IgD-negative memory B cell (primary cell): ENCODE data around the gene KLF7. TPM values are rescaled to one million over a fixed set of nuclear protein-coding genes. Genes with fewer than 3 reads are reported as not detected.
"Not testable (repeated sequence)": the region's sequence is repeated elsewhere in the genome, so short reads cannot be mapped to it uniquely, and the experiment has no call there.

Experiments
- H3K27ac Mint-ChIP-seq, 3 donors: one replicate each; pipeline ENCODE4 v1.8.0; 2020 to 2022; ENCODE audit warnings: mild to moderate bottlenecking in 3 of 3, mixed read lengths in 3 of 3, moderate library complexity in 1 of 3
- H3K27me3 Mint-ChIP-seq: one replicate; pipeline ENCODE4 v1.8.0; 2021; ENCODE audit warnings: mixed read lengths
- H3K36me3 Mint-ChIP-seq: one replicate; pipeline ENCODE4 v1.8.0; 2020; ENCODE audit warnings: mild to moderate bottlenecking, mixed read lengths
- H3K4me1 Mint-ChIP-seq, 3 donors: one replicate each; pipeline ENCODE4 v1.8.0; 2020 to 2022; ENCODE audit warnings: mixed read lengths in 3 of 3, mild to moderate bottlenecking in 1 of 3
- H3K4me3 Mint-ChIP-seq, 4 donors: one replicate each; pipeline ENCODE4 v1.8.0; 2020 to 2022; ENCODE audit warnings: mild to moderate bottlenecking in 4 of 4, mixed read lengths in 4 of 4, moderate library complexity in 3 of 4
- H3K9me3 Mint-ChIP-seq, 3 donors: one replicate each; pipeline ENCODE4 v1.8.0; 2020 to 2021; ENCODE audit warnings: mixed read lengths in 3 of 3, mild to moderate bottlenecking in 1 of 3
- polyA plus RNA-seq: library from polyadenylated mRNA; unstranded; fragments of 300-500 nt; fragmentation: Illumina TruSeq; gene quantifications from one replicate; pipeline ENCODE4 v1.2.3, GENCODE V29; 2021

Gene KLF7
- polyA plus RNA-seq, 1 donor from 2014 or later: 17.9 TPM

- Mint-ChIP-seq H3K9me3 (no peaks in the 10 kb centered on the region), H3K27me3 (peaks cover 9% of the 10 kb centered on the region), H3K4me3 (no peak overlapping the region), H3K36me3 (peaks cover 5% of the 10 kb centered on the region), H3K4me1 (peaks cover 3 to 6% (median 4%) of the 10 kb centered on the region in 3 donors), H3K27ac (no peak overlapping the region)
These were observed 121.1 kb downstream of the KLF7 start for GRCh38 chr2:207044379-207045362.

GRCh38 chr2:207042841-207043240, 122.9 kb downstream of the KLF7 start:
- H3K27me3 Mint-ChIP-seq: peaks cover 12% of the 10 kb centered on the region
- peaks cover 5% of the 10 kb centered on the region for H3K36me3 Mint-ChIP-seq
- no peaks in the 10 kb centered on the region for H3K9me3 Mint-ChIP-seq
- no peak overlapping the region for H3K4me3 Mint-ChIP-seq
- peaks cover 3 to 6% (median 4%) of the 10 kb centered on the region in 3 donors for H3K4me1 Mint-ChIP-seq
- no peak overlapping the region for H3K27ac Mint-ChIP-seq

GRCh38 chr2:207041786-207042554, 123.8 kb downstream of the KLF7 start:
- peaks cover 16% of the 10 kb centered on the region for H3K27me3 Mint-ChIP-seq
- H3K27ac Mint-ChIP-seq: no peak overlapping the region
- peaks cover 5% of the 10 kb centered on the region for H3K36me3 Mint-ChIP-seq
- H3K9me3 Mint-ChIP-seq: no peaks in the 10 kb centered on the region
- peaks cover 2 to 4% (median 3%) of the 10 kb centered on the region in 3 donors for H3K4me1 Mint-ChIP-seq
- no peak overlapping the region for H3K4me3 Mint-ChIP-seq

- H3K27ac Mint-ChIP-seq: no peak overlapping the region
- H3K4me3 Mint-ChIP-seq: no peak overlapping the region
- peaks cover 5% of the 10 kb centered on the region for H3K36me3 Mint-ChIP-seq
- no peaks in the 10 kb centered on the region for H3K4me1 Mint-ChIP-seq
- peaks cover 16% of the 10 kb centered on the region for H3K27me3 Mint-ChIP-seq
- no peaks in the 10 kb centered on the region for H3K9me3 Mint-ChIP-seq
These were observed 124.5 kb downstream of the KLF7 start for GRCh38 chr2:207041279-207041678.

- Mint-ChIP-seq H3K36me3 (peaks cover 5% of the 10 kb centered on the region), H3K27ac (no peak overlapping the region), H3K4me3 (no peak overlapping the region), H3K9me3 (no peaks in the 10 kb centered on the region), H3K4me1 (no peaks in the 10 kb centered on the region), H3K27me3 (peaks cover 16% of the 10 kb centered on the region)
These were observed 125.1 kb downstream of the KLF7 start for GRCh38 chr2:207040696-207041095.

GRCh38 chr2:207039225-207039624, 126.5 kb downstream of the KLF7 start:
- Mint-ChIP-seq H3K4me3 (no peak overlapping the region), H3K27ac (no peak overlapping the region), H3K36me3 (peaks cover 5% of the 10 kb centered on the region), H3K4me1 (no peaks in the 10 kb centered on the region), H3K9me3 (peaks cover 0 to 1% (median 0%) of the 10 kb centered on the region in 3 donors), H3K27me3 (peaks cover 14% of the 10 kb centered on the region)

GRCh38 chr2:207038299-207038698, 127.4 kb downstream of the KLF7 start:
- Mint-ChIP-seq H3K9me3 (peaks cover 1 to 9% (median 4%) of the 10 kb centered on the region in 3 donors), H3K4me1 (no peaks in the 10 kb centered on the region), H3K27me3 (peaks cover 14% of the 10 kb centered on the region), H3K4me3 (no peak overlapping the region), H3K36me3 (peaks cover 5% of the 10 kb centered on the region), H3K27ac (no peak overlapping the region)

GRCh38 chr2:207037896-207038295, 127.9 kb downstream of the KLF7 start:
- Mint-ChIP-seq H3K36me3 (peaks cover 5% of the 10 kb centered on the region), H3K27ac (no peak overlapping the region), H3K4me3 (no peak overlapping the region), H3K9me3 (peaks cover 1 to 13% (median 5%) of the 10 kb centered on the region in 3 donors), H3K4me1 (no peaks in the 10 kb centered on the region), H3K27me3 (peaks cover 14% of the 10 kb centered on the region)

- not testable (repeated sequence) for H3K4me1 Mint-ChIP-seq
These were observed 128.7 kb downstream of the KLF7 start for GRCh38 chr2:207037023-207037422.

GRCh38 chr2:207035875-207036274, 129.9 kb downstream of the KLF7 start:
- Mint-ChIP-seq H3K4me3 (no peak overlapping the region), H3K27me3 (peaks cover 13% of the 10 kb centered on the region), H3K27ac (no peak overlapping the region), H3K4me1 (no peaks in the 10 kb centered on the region), H3K36me3 (no peaks in the 10 kb centered on the region), H3K9me3 (peaks cover 1 to 15% (median 5%) of the 10 kb centered on the region in 3 donors)

More at GRCh38 chr2:207037023-207037422, 128.7 kb downstream of the KLF7 start:
- peaks cover 1 to 15% (median 5%) of the 10 kb centered on the region in 3 donors for H3K9me3 Mint-ChIP-seq
- not testable (repeated sequence) for H3K4me3 Mint-ChIP-seq, H3K36me3 Mint-ChIP-seq, H3K27ac Mint-ChIP-seq
- peaks cover 14% of the 10 kb centered on the region for H3K27me3 Mint-ChIP-seq

- Mint-ChIP-seq H3K4me1 (no peaks in the 10 kb centered on the region), H3K27me3 (peaks cover 2% of the 10 kb centered on the region), H3K36me3 (no peaks in the 10 kb centered on the region), H3K4me3 (no peak overlapping the region), H3K27ac (no peak overlapping the region), H3K9me3 (peaks cover 1 to 15% (median 8%) of the 10 kb centered on the region in 3 donors)
These were observed 133.3 kb downstream of the KLF7 start for GRCh38 chr2:207032490-207032889.

Other genes with a start within 250 kb of the KLF7 start
- not detected for gene CPO, start 226.4 kb downstream of the KLF7 start, polyA plus RNA-seq